Sigmoid colon (tissue), 3 donors: Measurements from ENCODE around the gene HOXD12.

ENCODE experiments used
- CTCF ChIP-seq, 4 experiments: fragments of 450-650 bp in 3 of 4; fragments of 200-600 bp in 1 of 4; IDR thresholded peaks; one replicate each; pipeline ENCODE4 v1.5.1; 2016 to 2019; ENCODE audit warnings: antibody characterized with exemption in 4 of 4, mild to moderate bottlenecking in 3 of 4, moderate library complexity in 2 of 4
- POLR2A ChIP-seq, 2 donors: fragments of 450-650 bp; IDR thresholded peaks; one replicate each; pipeline ENCODE4 v1.6.1; 2016; ENCODE audit warnings: antibody characterized with exemption in 2 of 2, mild to moderate bottlenecking in 2 of 2, moderate library complexity in 2 of 2

- TF ChIP-seq CTCF (IDR thresholded peaks at IDR 0.05) (no peak), POLR2A (IDR thresholded peaks at IDR 0.05) (no peak)
Measured at GRCh38 chr2:176102309-176102866, 2.8 kb downstream of the HOXD12 start.
